HG02763 (cell line): ENCODE data around the gene ATXN2L.
"Not testable (repeated sequence)": the region's sequence is repeated elsewhere in the genome, so short reads cannot be mapped to it uniquely, and the experiment has no call there.

Experiments
- ATAC-seq: cut with Tn5 transposase; IDR thresholded peaks from one replicate; pipeline ENCODE4 v1.9.1; 2021; ENCODE audit warnings: mild to moderate bottlenecking, moderate library complexity; ENCODE audit not compliant: unreplicated experiment

Gene ATXN2L

DNA sequence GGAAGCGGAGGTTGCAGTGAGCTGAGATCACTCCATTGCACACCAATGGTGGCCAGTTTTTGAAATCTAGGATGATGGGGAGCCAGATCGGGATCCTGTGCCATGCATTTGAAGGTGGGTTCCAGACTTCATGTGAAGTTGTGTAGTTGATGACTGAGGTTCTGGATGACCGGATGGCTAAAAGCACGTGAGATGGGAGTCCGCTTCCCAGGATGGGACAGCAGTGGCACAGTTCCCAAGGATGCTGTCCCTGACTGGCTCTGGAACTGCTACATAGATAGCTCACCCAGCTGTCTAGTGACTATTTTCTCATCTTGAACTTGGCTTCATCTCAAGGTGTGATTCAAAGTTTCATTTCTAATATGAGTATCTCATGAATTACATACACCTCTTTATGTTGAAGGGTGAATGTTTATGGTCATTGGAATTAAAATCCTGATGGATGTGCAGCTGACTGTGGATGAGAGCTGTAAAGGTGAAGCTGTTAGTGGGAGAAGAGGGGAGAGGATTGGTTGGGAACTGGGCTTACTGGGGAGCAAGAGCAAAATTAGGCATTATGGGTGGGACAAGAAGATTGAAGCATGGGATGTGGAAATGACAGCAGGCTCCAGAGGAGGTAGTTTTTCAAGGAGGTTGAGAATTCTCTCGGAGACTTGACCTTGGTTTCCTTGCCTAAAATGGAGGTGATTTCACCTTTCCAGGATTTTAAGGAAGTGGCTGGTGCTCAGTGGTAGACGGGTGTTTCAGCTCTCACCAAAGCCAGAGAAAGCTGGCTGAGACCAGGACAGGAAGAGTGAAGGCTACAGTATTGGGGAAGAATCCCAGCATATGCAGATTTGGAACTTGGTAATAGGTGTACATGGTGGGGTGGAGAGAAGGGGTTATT, 15.1 kb downstream of the ATXN2L start:
- no peak for ATAC-seq

DNA sequence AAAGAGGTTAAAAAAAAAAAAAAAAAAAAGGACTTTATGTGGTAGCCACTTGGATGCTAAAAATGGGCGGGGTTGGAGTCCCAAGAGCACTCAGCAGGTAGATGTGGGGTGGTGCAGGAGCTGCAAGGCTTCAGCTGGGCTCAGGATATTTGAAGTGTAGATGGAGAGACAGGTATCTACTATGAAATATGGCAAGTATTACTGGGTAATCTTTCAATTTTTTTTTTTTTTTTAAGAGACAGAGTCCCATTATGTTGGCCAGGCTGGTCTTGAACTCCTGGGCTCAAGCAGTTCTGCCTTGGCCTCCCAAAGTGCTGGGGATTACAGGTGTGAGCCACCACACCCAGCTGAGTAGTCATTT, 15.7 kb downstream of the ATXN2L start:
- ATAC-seq: no peak

DNA sequence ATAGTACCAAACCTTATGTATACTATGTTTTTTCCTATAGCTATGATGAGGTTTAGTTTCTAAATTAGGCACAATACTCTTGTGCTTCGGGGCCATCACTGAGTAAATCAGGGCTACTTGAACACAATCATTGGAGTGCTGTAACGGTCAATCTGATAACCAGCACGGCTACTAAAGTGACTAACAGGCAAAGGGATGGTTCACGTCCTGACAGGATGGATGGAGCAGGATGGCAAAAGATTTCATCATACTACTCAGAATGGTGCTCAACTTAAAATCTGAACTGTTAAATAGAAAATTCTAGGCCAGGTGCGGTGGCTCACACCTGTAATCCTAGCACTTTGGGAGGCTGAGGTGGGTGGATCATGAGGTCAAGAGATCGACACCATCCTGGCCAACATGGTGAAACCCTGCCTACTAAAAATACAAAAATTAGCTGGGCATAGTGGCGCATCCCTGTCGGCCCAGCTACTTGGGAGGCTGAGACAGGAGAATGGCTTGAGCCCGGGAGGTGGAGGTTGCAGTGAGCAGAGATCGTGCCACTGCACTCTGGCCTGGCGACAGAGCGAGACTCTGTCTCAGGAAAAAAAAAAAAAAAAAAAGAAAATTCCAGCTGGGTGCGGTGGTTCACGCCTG, 16.3 kb downstream of the ATXN2L start:
- ATAC-seq: no peak

DNA sequence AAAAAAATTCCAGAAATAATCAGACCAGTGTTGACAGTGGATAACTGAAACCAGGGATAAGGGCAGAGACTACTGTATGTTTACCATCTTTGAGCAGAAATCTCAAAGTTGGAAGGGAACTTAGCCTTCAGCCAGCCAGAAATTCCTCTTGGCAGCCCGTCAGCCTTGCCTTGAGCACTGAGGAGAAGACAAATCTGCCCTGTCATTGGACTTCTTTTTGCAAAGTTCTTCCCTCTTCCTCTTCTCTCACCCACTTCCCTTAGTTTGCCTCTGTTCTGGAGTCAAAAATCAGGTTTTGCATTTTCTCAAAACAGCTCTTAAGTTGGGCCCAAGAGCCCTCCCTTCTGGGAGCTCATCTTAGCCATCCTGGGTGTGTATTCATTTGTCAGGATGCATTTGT, 17.1 kb downstream of the ATXN2L start:
- ATAC-seq: no peak

DNA sequence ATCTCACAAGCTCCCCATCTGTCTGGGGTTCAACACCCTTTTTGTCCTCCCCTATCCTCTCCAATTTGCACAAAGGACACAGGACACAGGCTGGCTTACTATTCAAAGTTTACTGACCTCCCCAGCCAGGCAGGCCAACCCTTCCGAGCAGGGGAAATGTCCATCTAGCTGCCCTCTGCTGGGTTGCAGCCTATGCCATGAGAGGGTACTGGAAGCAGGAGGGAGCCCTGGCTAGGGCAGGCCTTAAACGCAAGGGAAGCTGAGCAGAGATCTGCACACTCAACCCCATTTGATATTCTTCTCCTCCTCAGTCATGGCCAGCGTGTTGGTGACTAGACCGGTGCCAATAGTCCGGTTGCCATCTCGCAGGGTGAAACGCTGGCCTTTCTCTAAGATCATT, 19.9 kb downstream of the ATXN2L start:
- ATAC-seq: no peak

DNA sequence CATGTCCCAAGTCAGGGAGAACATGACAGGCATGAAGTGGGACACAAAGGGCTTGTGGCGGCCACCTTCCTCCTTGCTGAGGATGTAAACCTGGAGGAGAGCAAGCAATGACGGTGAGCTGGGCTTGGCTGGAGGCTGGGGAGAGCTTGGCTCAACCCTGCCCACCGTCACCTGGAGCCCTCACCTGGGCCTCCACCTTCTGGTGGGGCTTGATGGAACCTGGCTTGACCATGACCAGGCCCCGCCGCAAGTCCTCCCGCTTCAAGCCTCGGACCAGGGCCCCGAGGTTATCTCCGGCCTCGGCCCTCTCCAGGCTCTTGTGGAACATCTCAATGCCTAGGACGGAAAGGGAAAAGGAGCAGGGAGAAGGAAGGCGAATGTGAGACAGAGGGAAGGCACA, 21.0 kb downstream of the ATXN2L start:
- ATAC-seq: no peak

DNA sequence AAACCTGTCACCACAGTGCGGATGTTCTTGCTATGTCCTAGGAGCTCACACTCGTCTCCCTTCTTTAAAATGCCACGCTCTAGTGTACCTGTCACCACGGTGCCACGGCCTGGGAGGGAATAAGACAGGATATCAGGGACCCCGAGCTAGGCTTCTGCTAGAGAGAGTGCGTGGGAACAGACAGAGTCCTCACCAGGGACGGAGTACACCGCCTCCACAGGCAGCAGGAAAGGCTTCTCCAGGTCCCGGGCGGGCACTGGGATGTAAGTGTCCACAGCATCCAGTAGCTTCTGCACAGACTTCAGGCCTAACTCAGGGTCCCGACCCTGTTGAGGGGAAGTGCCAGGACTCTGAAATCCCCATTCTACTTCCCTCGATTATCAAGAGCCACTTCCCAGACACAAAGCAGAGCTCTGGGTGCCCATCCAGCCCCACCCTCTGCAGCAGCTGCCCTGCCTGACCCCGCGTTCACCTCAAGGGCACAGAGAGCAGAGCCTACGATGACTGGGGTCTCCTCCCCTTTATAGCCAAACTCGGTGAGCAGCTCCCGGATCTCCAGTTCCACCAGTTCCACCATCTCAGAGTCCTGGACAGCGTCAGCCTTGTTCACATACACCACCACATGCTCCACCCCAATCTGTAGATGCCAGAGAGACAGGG, 21.6 kb downstream of the ATXN2L start:
- ATAC-seq: no peak

DNA sequence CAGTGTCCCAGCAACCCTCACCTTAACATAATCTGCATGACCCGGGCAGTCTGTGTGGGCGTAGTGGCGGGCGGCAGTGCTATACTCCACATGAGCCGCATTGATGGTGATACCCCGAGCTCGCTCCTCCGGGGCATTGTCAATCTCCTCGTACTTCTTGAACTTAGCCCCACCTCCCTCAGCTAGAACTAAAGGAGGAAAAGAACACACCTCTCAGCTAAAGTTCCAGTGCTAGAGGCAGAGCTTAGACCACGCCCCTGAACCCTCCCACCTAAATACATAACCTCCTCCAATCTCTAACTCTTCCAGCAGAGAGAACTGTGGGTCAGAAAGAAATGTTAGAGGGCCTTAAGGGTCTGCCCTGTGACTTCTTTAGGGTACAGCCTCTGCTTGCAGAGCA, 22.5 kb downstream of the ATXN2L start:
- no peak for ATAC-seq

DNA sequence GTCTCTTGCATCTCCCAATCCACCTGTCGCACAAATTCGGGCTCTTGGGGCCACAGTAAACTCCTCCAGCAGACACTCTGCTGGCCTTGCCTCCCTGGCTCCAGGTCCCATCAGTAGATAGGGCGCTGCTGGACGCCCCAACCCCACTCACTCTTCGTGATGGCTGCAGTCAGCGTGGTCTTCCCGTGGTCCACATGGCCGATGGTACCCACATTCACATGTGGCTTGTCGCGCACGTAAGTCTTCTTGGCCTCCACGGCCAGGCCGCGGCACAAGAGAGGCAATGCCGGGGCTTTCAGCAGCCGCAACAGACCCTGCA, 22.9 kb downstream of the ATXN2L start:
- ATAC-seq: no peak

DNA sequence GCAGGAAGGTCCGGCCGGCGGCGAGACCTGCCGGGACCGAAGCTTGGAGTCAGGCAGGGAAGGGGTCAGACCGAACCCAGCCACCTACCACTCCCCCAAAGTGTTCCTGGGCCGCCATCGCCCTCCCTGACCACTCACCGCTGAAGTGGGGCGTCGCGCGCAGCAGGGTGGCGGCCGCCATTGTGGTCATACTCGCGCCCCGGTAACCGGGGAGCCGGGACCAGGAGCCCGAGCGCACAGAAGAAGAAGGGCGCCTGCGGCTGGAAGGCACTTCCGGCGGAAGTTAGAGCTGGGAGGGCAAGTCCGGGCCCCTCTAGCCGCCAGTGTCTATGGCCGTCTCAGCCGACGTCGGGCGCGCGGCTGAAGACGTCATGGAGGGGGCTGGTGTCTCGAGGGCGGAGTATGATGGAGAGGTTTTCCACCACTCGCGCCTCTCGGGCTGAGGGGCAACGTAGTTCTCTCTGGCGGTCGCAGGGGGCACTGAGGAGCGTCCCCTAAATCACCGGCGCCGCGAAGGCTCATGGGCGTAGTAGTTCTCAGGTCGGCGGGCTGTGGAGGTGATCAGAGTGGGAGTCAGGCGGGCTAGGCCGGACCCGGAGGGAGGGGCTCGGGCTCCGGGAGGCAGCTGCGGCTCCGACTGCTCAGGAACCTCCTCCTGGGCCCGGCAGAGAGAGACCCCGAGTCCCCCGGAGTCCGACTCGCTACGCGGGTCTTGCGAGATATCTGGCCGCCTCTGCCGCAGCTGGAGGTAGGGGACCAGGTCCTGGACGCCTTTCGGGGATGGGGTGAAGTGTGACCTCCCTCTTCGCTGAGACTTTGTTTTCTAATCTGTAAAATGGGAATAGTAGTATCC, 23.5 kb downstream of the ATXN2L start, which contains the start of gene TUFM:
TUFM (minus strand) TSS at position 269 of the 853 bp plus-strand sequence; CDS start at position 190, 79 bp downstream.
- ATAC-seq: peak; percentile 91

DNA sequence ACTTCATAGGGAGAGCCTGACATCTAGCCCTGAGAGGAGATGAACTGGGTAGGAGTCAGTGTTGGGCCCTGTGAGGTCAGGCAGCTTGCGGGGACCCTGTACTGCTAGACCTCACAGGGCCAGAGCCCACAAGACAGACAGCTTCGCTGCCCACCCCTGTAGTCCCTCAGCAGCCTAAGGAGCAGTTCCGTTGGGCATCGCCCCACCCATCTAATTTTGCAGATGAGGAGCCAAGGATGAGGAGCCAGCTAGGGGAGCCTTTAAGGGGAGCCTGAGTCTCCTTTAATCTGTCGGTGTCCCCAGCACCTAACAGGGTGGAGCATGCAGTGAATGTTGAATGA, 24.1 kb downstream of the ATXN2L start:
- ATAC-seq: no peak

DNA sequence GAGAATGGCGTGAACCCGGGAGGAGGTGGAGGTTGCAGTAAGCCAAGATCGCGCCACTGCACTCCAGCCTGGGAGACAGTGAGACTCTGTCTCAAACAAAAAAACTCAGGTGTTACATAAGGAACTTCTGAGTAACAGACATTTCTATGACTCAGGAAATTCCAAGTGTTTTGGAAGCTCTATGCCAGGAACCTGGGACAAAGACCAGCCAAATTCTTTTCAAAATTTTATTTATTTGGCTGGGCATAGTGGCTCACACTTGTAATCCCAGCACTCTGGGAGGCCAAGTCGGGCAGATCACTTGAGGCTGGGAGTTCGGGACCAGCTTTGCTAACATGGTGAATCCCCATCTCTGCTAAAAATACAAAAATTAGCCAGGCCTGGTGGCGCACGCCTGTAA, 35.6 kb downstream of the ATXN2L start:
- ATAC-seq: no peak

DNA sequence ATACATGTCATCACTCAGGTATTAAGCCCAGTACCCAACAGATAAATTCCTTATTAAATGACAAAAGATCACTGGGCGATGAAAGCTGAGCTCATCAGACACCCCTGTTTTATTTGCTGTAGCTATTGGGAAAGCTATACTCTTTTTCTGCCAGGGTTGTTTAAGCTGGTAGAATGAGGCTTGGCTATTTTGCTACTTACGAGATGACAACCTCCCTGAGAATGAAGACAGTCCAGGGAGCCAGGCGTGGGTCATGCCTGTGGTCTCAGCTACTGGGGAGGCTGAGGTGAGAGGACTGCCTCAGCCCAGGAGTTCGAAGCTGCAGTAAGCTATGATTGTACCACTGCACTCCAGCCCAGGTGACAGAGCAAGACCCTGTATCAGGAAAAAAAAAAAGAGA, 36.5 kb downstream of the ATXN2L start:
- no peak for ATAC-seq

DNA sequence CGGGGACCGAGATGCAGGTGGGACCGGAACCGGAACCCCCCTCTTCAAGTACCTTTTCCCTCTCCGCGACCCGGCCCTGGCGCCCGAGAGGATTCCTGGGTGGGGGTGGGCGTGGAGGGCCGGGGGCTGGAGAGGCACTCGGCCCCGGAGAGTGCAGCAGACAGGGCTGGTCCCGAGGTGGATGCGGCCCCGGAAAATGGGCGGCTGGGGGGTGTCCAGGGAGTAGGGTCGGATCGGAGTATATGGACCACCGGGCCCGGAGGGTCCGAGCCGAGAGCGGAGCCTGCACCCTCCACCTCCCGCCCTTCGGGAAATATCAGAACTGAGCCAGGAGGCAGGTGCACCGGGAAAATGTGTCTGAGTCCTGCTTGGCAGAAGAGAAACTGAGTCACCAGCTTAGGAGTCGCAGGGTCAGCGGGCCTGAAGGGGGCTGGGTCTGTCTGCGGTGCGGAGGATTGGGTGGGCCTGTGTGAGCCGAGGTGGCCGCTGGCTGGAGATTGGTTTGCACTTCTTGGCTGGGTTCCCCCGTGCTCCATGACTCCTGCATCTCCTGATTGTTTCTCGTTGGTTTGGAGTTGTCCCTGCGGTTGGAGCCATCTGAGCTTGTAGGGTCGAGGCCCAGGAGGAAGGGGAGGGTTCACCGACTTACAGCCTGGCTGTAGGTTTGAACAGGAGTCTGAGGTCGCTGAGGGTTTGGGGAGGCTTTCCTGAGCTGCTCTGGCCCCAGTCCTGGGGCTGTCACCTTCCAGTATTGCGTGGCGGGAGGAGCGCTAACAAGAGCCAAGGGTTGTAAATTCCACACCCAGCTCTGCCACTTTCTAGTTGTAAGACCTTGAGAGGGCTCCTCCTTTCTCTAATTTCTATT, 41.4 kb downstream of the ATXN2L start:
- ATAC-seq: no peak

DNA sequence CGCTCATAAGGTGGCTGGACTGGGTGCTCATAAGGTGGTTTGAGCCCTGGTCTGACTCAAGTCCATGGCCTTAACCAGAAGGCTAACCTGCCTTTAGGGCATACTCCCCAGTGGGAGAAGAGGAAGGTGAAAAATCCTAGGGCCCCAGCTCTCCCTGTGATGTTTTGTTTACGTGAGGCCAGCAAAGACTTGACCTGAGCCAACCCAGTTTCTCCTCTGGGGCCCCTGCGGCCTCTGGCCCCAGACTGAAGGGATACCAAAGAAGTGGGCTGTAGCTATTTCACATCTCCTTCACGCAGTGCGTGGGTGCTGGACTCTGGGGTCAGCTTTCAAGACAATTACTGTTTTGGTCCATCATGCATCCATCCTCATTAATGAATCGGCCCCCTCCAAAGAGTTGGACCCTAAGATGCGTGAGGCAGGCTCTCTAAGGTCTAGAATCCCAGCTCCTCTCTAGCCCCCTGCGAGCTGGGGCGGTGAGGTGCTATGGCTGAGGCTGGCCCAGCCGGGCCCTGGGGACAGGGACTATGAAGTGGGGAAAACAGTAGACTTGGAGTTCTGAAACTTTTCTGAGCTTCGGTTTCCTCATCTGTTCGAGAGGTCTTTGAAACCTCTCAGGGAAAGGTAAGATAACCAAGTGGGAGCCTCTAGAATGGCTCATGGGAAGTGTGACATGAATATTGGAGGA, 42.3 kb downstream of the ATXN2L start:
- no peak for ATAC-seq

DNA sequence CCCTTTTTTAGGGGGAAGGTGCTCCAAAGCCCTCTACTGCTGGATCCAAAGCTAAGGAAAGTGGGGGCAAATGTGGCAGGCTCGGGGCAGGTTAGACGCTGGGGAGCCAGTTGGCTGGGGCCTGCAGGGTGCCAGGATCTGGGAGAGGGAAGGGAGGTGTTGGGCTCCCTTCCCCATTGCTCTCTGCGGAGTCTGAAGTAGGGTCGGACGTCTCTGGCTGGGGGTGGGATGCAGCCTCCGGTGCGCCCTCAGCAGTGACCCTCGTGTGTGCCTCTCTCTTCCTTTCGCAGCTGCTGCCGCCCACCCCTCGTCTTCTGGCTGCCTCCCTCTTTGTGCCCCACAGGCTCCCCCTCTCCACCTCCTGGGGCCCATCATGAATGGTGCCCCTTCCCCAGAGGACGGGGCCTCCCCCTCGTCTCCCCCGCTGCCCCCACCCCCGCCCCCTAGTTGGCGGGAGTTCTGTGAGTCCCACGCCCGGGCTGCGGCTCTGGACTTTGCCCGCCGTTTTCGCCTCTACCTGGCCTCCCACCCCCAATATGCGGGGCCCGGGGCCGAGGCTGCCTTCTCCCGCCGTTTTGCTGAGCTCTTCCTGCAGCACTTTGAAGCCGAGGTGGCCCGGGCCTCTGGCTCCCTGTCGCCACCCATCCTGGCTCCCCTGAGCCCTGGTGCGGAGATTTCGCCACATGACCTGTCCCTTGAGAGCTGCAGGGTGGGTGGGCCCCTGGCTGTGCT, 43.1 kb downstream of the ATXN2L start:
- no peak for ATAC-seq

DNA sequence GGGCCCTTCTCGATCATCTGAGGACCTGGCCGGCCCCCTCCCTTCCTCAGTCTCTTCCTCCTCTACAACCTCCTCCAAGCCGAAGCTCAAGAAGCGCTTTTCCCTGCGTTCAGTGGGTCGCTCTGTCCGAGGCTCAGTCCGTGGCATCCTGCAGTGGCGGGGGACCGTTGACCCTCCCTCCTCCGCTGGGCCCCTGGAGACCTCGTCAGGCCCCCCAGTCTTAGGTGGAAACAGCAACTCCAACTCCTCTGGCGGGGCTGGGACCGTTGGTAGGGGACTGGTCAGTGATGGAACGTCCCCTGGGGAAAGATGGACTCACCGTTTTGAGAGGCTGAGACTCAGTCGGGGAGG, 43.6 kb downstream of the ATXN2L start:
- no peak for ATAC-seq

DNA sequence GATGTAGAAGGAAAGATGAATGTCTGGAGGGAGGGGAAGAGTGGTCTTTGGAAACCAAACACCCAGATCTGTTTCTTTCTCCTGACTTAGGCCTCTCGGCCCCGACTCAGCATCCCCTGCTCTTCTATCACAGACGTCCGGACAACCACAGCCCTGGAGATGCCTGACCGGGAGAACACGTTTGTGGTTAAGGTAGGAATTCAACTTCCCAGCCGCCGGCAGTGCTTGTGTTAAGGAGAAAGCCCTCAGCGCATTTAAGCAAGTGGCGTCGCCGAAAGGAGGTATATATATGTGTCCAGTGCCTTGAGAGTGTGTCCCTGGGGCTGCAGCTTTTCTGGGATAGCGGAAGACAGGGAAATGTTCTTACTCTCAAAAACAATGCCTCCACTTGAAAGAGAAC, 44.4 kb downstream of the ATXN2L start:
- no peak for ATAC-seq

DNA sequence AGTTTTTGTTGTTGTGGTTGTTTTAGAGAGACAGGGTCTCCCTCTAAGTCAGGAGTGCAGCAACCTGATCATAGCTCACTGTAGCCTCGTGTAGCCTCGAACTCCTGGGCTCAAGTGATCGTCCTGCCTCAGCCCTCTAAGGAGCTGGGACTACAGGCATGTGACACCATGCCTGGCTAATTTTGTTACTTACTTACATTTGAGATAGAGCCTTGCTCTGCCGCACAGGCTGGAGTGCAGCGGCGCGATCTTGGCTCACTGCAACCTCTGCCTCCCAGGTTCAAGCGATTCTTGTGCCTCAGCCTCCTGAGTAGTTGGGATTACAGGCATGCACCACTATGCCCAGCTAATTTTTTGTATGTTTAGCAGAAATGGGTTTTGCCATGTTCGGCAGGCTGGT, 44.8 kb downstream of the ATXN2L start:
- not testable (repeated sequence) for ATAC-seq
